ENCODE data around the gene YY2.

DNA sequence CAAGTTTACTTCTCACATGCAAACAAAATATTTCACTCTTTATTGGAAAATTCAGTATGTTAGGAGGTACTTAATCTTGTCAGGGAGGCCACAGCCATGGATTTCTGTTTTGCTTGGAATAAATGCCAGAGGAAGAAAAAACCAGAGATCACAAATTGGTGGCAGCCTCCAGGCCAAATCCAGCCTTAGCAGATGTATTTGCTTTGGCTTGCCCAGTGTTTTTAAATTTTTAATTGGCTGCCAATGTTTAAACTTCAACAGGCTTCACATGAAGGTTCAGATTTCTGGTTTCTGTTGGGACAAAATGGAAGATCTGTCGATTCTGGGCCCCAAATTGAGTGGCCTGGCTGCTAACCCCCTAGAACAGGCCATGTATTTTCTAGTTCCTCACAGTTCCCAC is 19.2 kb downstream of the YY2 start:
- TF ChIP-seq, protein P1, sequence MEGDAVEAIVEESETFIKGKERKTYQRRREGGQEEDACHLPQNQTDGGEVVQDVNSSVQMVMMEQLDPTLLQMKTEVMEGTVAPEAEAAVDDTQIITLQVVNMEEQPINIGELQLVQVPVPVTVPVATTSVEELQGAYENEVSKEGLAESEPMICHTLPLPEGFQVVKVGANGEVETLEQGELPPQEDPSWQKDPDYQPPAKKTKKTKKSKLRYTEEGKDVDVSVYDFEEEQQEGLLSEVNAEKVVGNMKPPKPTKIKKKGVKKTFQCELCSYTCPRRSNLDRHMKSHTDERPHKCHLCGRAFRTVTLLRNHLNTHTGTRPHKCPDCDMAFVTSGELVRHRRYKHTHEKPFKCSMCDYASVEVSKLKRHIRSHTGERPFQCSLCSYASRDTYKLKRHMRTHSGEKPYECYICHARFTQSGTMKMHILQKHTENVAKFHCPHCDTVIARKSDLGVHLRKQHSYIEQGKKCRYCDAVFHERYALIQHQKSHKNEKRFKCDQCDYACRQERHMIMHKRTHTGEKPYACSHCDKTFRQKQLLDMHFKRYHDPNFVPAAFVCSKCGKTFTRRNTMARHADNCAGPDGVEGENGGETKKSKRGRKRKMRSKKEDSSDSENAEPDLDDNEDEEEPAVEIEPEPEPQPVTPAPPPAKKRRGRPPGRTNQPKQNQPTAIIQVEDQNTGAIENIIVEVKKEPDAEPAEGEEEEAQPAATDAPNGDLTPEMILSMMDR (conservative IDR thresholded peaks at IDR 0.05; ENCODE audit: low read depth, low read length) = no peak
- no peak for TF ChIP-seq EZH2 (IDR thresholded peaks at IDR 0.05; ENCODE audit: borderline replicate concordance, low read depth, low read length, poor library complexity, severe bottlenecking)
